A549 (cell line): ENCODE data around the gene PRKCZ.

Source experiments
- BCL3 ChIP-seq: fragments of >200 bp; sonication (Bioruptor Twin); formaldehyde crosslinking; IDR thresholded peaks from 3 replicates; pipeline ENCODE4 v1.6.1; 2016
- CHD2 ChIP-seq: fragments of 150-350 bp; IDR thresholded peaks from 2 replicates; pipeline ENCODE4 v1.6.1; 2014; ENCODE audit warnings: low read length; ENCODE audit not compliant: partially characterized antibody
- CTCF ChIP-seq: fragments of >200 bp; sonication (Bioruptor Twin); formaldehyde crosslinking; IDR thresholded peaks from 3 replicates; pipeline ENCODE4 v1.5.1; 2016
- EP300 ChIP-seq, 2 experiments: fragments of >200 bp; sonication (Bioruptor Twin); formaldehyde crosslinking; IDR thresholded peaks; 2 replicates in 1 of 2; 3 replicates in 1 of 2; pipeline ENCODE4 v1.6.1; 2016 to 2017
- JUN ChIP-seq, 2 experiments: fragments of >200 bp; sonication (Bioruptor Twin); formaldehyde crosslinking; IDR thresholded peaks; 2 replicates in 1 of 2; 3 replicates in 1 of 2; pipeline ENCODE4 v1.6.1; 2016 to 2017
- MYC ChIP-seq: IDR thresholded peaks from 2 replicates; pipeline ENCODE4 v1.6.1; 2012; ENCODE audit warnings: mild to moderate bottlenecking, inconsistent platforms, low read length, improper control_type of control experiment, borderline replicate concordance
- POLR2A ChIP-seq: IDR thresholded peaks from 2 replicates; pipeline ENCODE4 v1.6.1; 2012; ENCODE audit warnings: mild to moderate bottlenecking, low read length
- POLR2AphosphoS2 ChIP-seq: conservative IDR thresholded peaks from 2 replicates; pipeline ENCODE4 v1.6.1; 2012; ENCODE audit warnings: low read length, improper control_type of control experiment, inconsistent platforms

DNA sequence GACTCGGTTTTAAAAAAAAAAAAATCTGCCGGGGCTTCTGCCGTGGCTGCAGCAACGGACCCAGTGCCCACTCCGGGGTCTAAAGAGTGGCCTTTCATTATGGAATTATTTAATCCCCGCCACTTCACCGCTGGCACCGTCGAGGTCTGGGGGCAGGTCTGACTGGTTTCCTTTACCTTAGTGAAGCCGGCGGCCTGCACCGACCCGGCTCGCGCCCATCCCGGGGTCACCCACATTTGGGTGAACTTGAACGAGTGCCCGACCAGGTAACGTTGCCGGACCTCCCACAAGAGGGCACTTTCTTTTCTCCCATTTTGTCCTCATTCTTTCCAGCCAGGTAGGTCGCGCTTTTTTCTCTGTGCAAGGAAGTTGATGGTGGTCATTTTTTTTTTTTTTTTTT lies 4.3 kb downstream of the PRKCZ start:
- no peak for TF ChIP-seq CHD2
- no peak for TF ChIP-seq CTCF
- no peak for TF ChIP-seq POLR2AphosphoS2
- no peak for TF ChIP-seq POLR2A
- TF ChIP-seq EP300 (IDR thresholded peaks at IDR 0.05): no peak
- TF ChIP-seq BCL3: no peak
- TF ChIP-seq MYC: no peak
- TF ChIP-seq JUN (IDR thresholded peaks at IDR 0.05): no peak
